HEK293 (cell line): ENCODE data around the gene ZFHX3.
A peak's percentile ranks its signal among the peaks of the same experiment; 100 is the strongest.

Experiments
- AEBP2 ChIP-seq: fragments of 450-650 bp; formaldehyde crosslinking; IDR thresholded peaks from 2 replicates; pipeline ENCODE4 v1.5.1; 2016; ENCODE audit warnings: missing biosample characterization, missing genetic modification characterization, borderline replicate concordance
- HOXC10 ChIP-seq: sonication (generic); formaldehyde crosslinking; IDR thresholded peaks from 2 replicates; pipeline ENCODE4 v1.8.1; 2023; ENCODE audit warnings: mild to moderate bottlenecking, missing genetic modification reagents
- KLF17 ChIP-seq: fragments of 450-650 bp; formaldehyde crosslinking; IDR thresholded peaks from 2 replicates; pipeline ENCODE4 v1.5.1; 2016; ENCODE audit warnings: missing biosample characterization, missing genetic modification characterization
- PRDM1 ChIP-seq: fragments of 450-650 bp; formaldehyde crosslinking; IDR thresholded peaks from 2 replicates; pipeline ENCODE4; 2016; ENCODE audit warnings: missing biosample characterization, missing genetic modification characterization
- PRDM2 ChIP-seq: fragments of 450-650 bp; formaldehyde crosslinking; IDR thresholded peaks from 2 replicates; pipeline ENCODE4 v1.5.1; 2016; ENCODE audit warnings: missing biosample characterization, missing genetic modification characterization, borderline replicate concordance
- SALL2 ChIP-seq: fragments of 450-650 bp; formaldehyde crosslinking; IDR thresholded peaks from 2 replicates; pipeline ENCODE4 v1.5.0; 2017; ENCODE audit warnings: missing biosample characterization, mild to moderate bottlenecking, missing genetic modification characterization, borderline replicate concordance
- ZBTB44 ChIP-seq: fragments of 450-650 bp; IDR thresholded peaks from 2 replicates; pipeline ENCODE4 v1.5.1; 2018; ENCODE audit warnings: missing biosample characterization, mild to moderate bottlenecking, missing genetic modification characterization
- ZFP69B ChIP-seq: fragments of 450-650 bp; formaldehyde crosslinking; IDR thresholded peaks from 2 replicates; pipeline ENCODE4 v1.5.1; 2016; ENCODE audit warnings: missing biosample characterization, missing genetic modification characterization
- ZNF146 ChIP-seq: fragments of 450-650 bp; formaldehyde crosslinking; IDR thresholded peaks from 2 replicates; pipeline ENCODE4 v1.5.1; 2016; ENCODE audit warnings: missing biosample characterization, missing genetic modification characterization
- ZNF221 ChIP-seq: fragments of 450-650 bp; formaldehyde crosslinking; IDR thresholded peaks from 2 replicates; pipeline ENCODE4 v1.5.1; 2017; ENCODE audit warnings: missing biosample characterization, missing genetic modification characterization, borderline replicate concordance
- ZNF24 ChIP-seq: fragments of 450-650 bp; formaldehyde crosslinking; IDR thresholded peaks from 2 replicates; pipeline ENCODE4 v1.5.1; 2016; ENCODE audit warnings: missing biosample characterization, missing genetic modification characterization
- ZNF324 ChIP-seq: fragments of 450-650 bp; formaldehyde crosslinking; IDR thresholded peaks from 2 replicates; pipeline ENCODE4 v1.5.1; 2016; ENCODE audit warnings: missing biosample characterization, missing genetic modification characterization
- ZNF366 ChIP-seq: fragments of 450-650 bp; formaldehyde crosslinking; conservative IDR thresholded peaks from 2 replicates; pipeline ENCODE4 v1.5.1; 2016; ENCODE audit warnings: missing biosample characterization, missing genetic modification characterization
- ZNF423 ChIP-seq: fragments of 450-650 bp; formaldehyde crosslinking; IDR thresholded peaks from 2 replicates; pipeline ENCODE4 v1.5.1; 2016; ENCODE audit warnings: missing biosample characterization, missing genetic modification characterization
- ZNF449 ChIP-seq: fragments of 450-650 bp; formaldehyde crosslinking; IDR thresholded peaks from 2 replicates; pipeline ENCODE4 v1.5.1; 2017; ENCODE audit warnings: missing biosample characterization, mild to moderate bottlenecking, missing genetic modification characterization, moderate library complexity
- ZNF518A ChIP-seq: fragments of 450-650 bp; formaldehyde crosslinking; conservative IDR thresholded peaks from 2 replicates; pipeline ENCODE4 v1.5.1; 2016; ENCODE audit warnings: low read depth, missing biosample characterization, missing genetic modification characterization
- ZNF530 ChIP-seq: fragments of 450-650 bp; formaldehyde crosslinking; IDR thresholded peaks from 2 replicates; pipeline ENCODE4 v1.5.1; 2016; ENCODE audit warnings: low read depth, missing biosample characterization, missing genetic modification characterization
- ZNF560 ChIP-seq: fragments of 450-650 bp; formaldehyde crosslinking; IDR thresholded peaks from 2 replicates; pipeline ENCODE4 v1.5.1; 2017; ENCODE audit warnings: missing biosample characterization, missing genetic modification characterization, borderline replicate concordance
- ZNF626 ChIP-seq: fragments of 450-650 bp; sonication (Bioruptor Pico); formaldehyde crosslinking; IDR thresholded peaks from 2 replicates; pipeline ENCODE4 v1.5.1; 2018; ENCODE audit warnings: missing biosample characterization, missing genetic modification characterization, inconsistent platforms
- ZNF837 ChIP-seq: fragments of 450-650 bp; formaldehyde crosslinking; IDR thresholded peaks from 2 replicates; pipeline ENCODE4 v1.5.1; 2016; ENCODE audit warnings: missing biosample characterization, missing genetic modification characterization
- ZSCAN30 ChIP-seq: fragments of 450-650 bp; IDR thresholded peaks from 2 replicates; pipeline ENCODE4 v1.5.1; 2018; ENCODE audit warnings: missing biosample characterization, mild to moderate bottlenecking, missing genetic modification characterization, moderate library complexity

ZFHX3 gene

GRCh38 chr16:72848759-72849664 is 198.9 kb downstream of the ZFHX3 start (continued):
- TF ChIP-seq ZBTB44 (0 out of 2 replicates have a peak, but pooled peaks have one; percentile 4), ZNF423 (tag by site-specific recombination) (peak; percentile 36; the same call in 1 of the 2 replicates), ZNF24 (tag by site-specific recombination) (no peak), ZNF366 (peak; percentile 66), KLF17 (tag by site-specific recombination) (no peak), ZFP69B (tag by site-specific recombination) (no peak), ZNF837 (tag by site-specific recombination) (no peak), HOXC10 (no peak), ZNF530 (tag by site-specific recombination) (no peak), ZNF449 (peak; percentile 63), ZSCAN30 (no peak), ZNF324 (tag by site-specific recombination) (no peak), ZNF560 (tag by site-specific recombination) (no peak), ZNF626 (tag by site-specific recombination) (no peak), PRDM1 (peak; percentile 60; the same call in 1 of the 2 replicates), SALL2 (tag by site-specific recombination) (no peak), AEBP2 (tag by site-specific recombination) (no peak), ZNF518A (tag by site-specific recombination) (no peak), ZNF221 (tag by site-specific recombination) (no peak), ZNF146 (no peak), PRDM2 (no peak)
